GOT3 (cell line): ENCODE data around the gene CNTNAP2.
"Not testable (repeated sequence)": the region's sequence is repeated elsewhere in the genome, so short reads cannot be mapped to it uniquely, and the experiment has no call there.

Experiments used
- DNase-seq: peaks from one replicate; lab custom pipeline; 2025; ENCODE audit warnings: mixed read lengths; lab: John Stamatoyannopoulos, UW

The CNTNAP2 gene

GRCh38 chr7:146150153-146150552, 33.6 kb downstream of the CNTNAP2 start:
- no peak for DNase-seq

GRCh38 chr7:146172112-146172511, 55.5 kb downstream of the CNTNAP2 start:
- DNase-seq = no peak

- DNase-seq = no peak
These were observed 59.1 kb downstream of the CNTNAP2 start for GRCh38 chr7:146175716-146176115.

GRCh38 chr7:146176860-146177259, 60.3 kb downstream of the CNTNAP2 start:
- no peak for DNase-seq

GRCh38 chr7:146177301-146177700, 60.7 kb downstream of the CNTNAP2 start:
- no peak for DNase-seq

GRCh38 chr7:146185844-146186243, 69.2 kb downstream of the CNTNAP2 start:
- DNase-seq = no peak

- DNase-seq = not testable (repeated sequence)
These were observed 74.8 kb downstream of the CNTNAP2 start for GRCh38 chr7:146191428-146191827.

GRCh38 chr7:146201945-146202344, 85.3 kb downstream of the CNTNAP2 start:
- no peak for DNase-seq

- DNase-seq = no peak
These were observed 89.7 kb downstream of the CNTNAP2 start for GRCh38 chr7:146206270-146206669.

- no peak for DNase-seq
These were observed 91.9 kb downstream of the CNTNAP2 start for GRCh38 chr7:146208492-146208891.

- no peak for DNase-seq
These were observed 98.2 kb downstream of the CNTNAP2 start for GRCh38 chr7:146214842-146215241.

GRCh38 chr7:146216396-146217041, 99.9 kb downstream of the CNTNAP2 start:
- no peak for DNase-seq

- DNase-seq = no peak
These were observed 107.2 kb downstream of the CNTNAP2 start for GRCh38 chr7:146223851-146224250.

- no peak for DNase-seq
These were observed 116.0 kb downstream of the CNTNAP2 start for GRCh38 chr7:146232604-146233003.

GRCh38 chr7:146235195-146235594, 118.6 kb downstream of the CNTNAP2 start:
- no peak for DNase-seq

- DNase-seq = no peak
These were observed 126.1 kb downstream of the CNTNAP2 start for GRCh38 chr7:146242661-146243060.

- DNase-seq = not testable (repeated sequence)
These were observed 131.4 kb downstream of the CNTNAP2 start for GRCh38 chr7:146247991-146248390.

GRCh38 chr7:146248744-146249143, 132.1 kb downstream of the CNTNAP2 start:
- not testable (repeated sequence) for DNase-seq

- DNase-seq = no peak
These were observed 132.7 kb downstream of the CNTNAP2 start for GRCh38 chr7:146249272-146249671.

GRCh38 chr7:146255609-146256008, 139.0 kb downstream of the CNTNAP2 start:
- DNase-seq = no peak

- DNase-seq = no peak
These were observed 145.9 kb downstream of the CNTNAP2 start for GRCh38 chr7:146262527-146262926.

GRCh38 chr7:146276888-146277287, 160.3 kb downstream of the CNTNAP2 start:
- no peak for DNase-seq

GRCh38 chr7:146285418-146285817, 168.8 kb downstream of the CNTNAP2 start:
- DNase-seq = no peak

GRCh38 chr7:146290746-146291145, 174.1 kb downstream of the CNTNAP2 start:
- DNase-seq = no peak
